Caco-2 (cell line): ENCODE results near the gene CEP72. TPM values are rescaled to one million over a fixed set of nuclear protein-coding genes. Genes with fewer than 3 reads are reported as not detected.
A peak's percentile ranks its signal among the peaks of the same experiment; 100 is the strongest.

ENCODE experiments used
- BruUV-seq: library from RNA; stranded (reverse); fragments of 400-500 nt; replicated peaks from 2 replicates; lab custom pipeline; 2021; lab: Mats Ljungman, UMichigan
- CTCF ChIA-PET: fragments of 300-600 bp; sonication (Branson Sonifier 250); formaldehyde crosslinking; loops from one replicate; lab custom pipeline; 2022; ENCODE audit warnings: antibody characterized with exemption; lab: Charles Lee
- POLR2A ChIA-PET: fragments of 300-600 bp; sonication (Branson Sonifier 250); formaldehyde crosslinking; loops from one replicate; lab custom pipeline; 2022; ENCODE audit warnings: antibody characterized with exemption; lab: Charles Lee
- DNase-seq, 2 experiments: peaks; one replicate each; pipeline versions ENCODE4 v3.0.0 to v3.0.0-alpha.2; 2020 to 2022
- H3K27me3 ChIP-seq: replicated peaks from 2 replicates; pipeline ENCODE4 v1.6.0; 2011; ENCODE audit warnings: low read length; ENCODE audit not compliant: control insufficient read depth, insufficient read depth
- H3K36me3 ChIP-seq: 2 replicates; pipeline ENCODE4 v1.5.1; 2011; ENCODE audit warnings: low read length; ENCODE audit not compliant: control insufficient read depth, insufficient read depth
- H3K4me1 ChIP-seq: fragments of 250-450 bp; sonication (Bioruptor Pico); 2 replicates; pipeline ENCODE4 v1.5.1; 2020; ENCODE audit warnings: mild to moderate bottlenecking
- H3K4me3 ChIP-seq: 2 replicates; pipeline ENCODE4 v1.5.1; 2011; ENCODE audit warnings: low read depth, mild to moderate bottlenecking, control low read depth, low read length
- H3K9me3 ChIP-seq: fragments of 250-450 bp; sonication (Bioruptor Pico); 2 replicates; pipeline ENCODE4 v1.5.1; 2020; ENCODE audit warnings: mild to moderate bottlenecking, moderate library complexity
- H3K27ac Mint-ChIP-seq: one replicate; pipeline ENCODE4 v1.8.0; 2022; ENCODE audit warnings: mixed read lengths; ENCODE audit not compliant: unreplicated experiment
- H3K27me3 Mint-ChIP-seq: one replicate; pipeline ENCODE4 v1.8.0; 2022; ENCODE audit warnings: mixed read lengths; ENCODE audit not compliant: insufficient read depth, unreplicated experiment
- H3K36me3 Mint-ChIP-seq: one replicate; pipeline ENCODE4 v1.8.0; 2022; ENCODE audit warnings: mild to moderate bottlenecking, mixed read lengths; ENCODE audit not compliant: insufficient read depth, unreplicated experiment
- H3K4me1 Mint-ChIP-seq: one replicate; pipeline ENCODE4 v1.8.0; 2022; ENCODE audit warnings: low read depth, mixed read lengths; ENCODE audit not compliant: unreplicated experiment
- H3K4me3 Mint-ChIP-seq: one replicate; pipeline ENCODE4 v1.8.0; 2022; ENCODE audit warnings: mild to moderate bottlenecking, moderate library complexity, mixed read lengths; ENCODE audit not compliant: unreplicated experiment
- H3K9me3 Mint-ChIP-seq: one replicate; pipeline ENCODE4 v1.8.0; 2022; ENCODE audit warnings: mixed read lengths; ENCODE audit not compliant: unreplicated experiment
- intact Hi-C: fragments of 100-400 bp; cut with micrococcal nuclease; formaldehyde crosslinking; loops from one replicate; pipeline ENCODE4 v1.10.0; 2022; ENCODE audit not compliant: unreplicated experiment
- total RNA-seq: library from RNA; stranded (reverse); gene quantifications from 2 replicates; pipeline ENCODE4 v1.2.3, GENCODE V29; 2022
- TF ChIP-seq, protein P1 (sequence below), 2 experiments: fragments of 200-600 bp in 1 of 2; IDR thresholded peaks; 1 replicate in 1 of 2; 2 replicates in 1 of 2; pipeline versions ENCODE4 v1.5.1 to v1.8.0; 2011 to 2022; ENCODE audit warnings: antibody characterized with exemption in 1 of 2, control low read depth in 1 of 2, inconsistent platforms in 1 of 2, low read depth in 1 of 2, low read length in 1 of 2, mild to moderate bottlenecking in 1 of 2, moderate library complexity in 1 of 2; ENCODE audit not compliant: insufficient read depth in 1 of 2, severe bottlenecking in 1 of 2, unreplicated experiment in 1 of 2

CEP72 gene
- total RNA-seq, 1 experiment from 2014 or later = 36.6 TPM

- H3K36me3 Mint-ChIP-seq = peaks cover 37% of the 10 kb centered on the region
- POLR2A ChIA-PET = no interaction called here
Observed at GRCh38 chr5:669111-669841, 57.1 kb downstream of the CEP72 start.

GRCh38 chr5:669842-670395, 57.8 kb downstream of the CEP72 start:
- Mint-ChIP-seq H3K9me3 (no peaks in the 10 kb centered on the region), H3K27me3 (no peaks in the 10 kb centered on the region), H3K4me1 (no peaks in the 10 kb centered on the region), H3K36me3 (peaks cover 43% of the 10 kb centered on the region), H3K27ac (no peak overlapping the region), H3K4me3 (no peak overlapping the region)
- ChIA-PET POLR2A (no interaction called here), CTCF (interaction anchor here (0.9 kb wide), 1 partner anchor 114 kb away, joined by 3 read pairs; no protein-coding TSS in a partner anchor)
- H3K27me3 ChIP-seq = no peaks in the 10 kb centered on the region; the same call in 1 of the 2 replicates
- no peaks in the 10 kb centered on the region for H3K9me3 ChIP-seq
- TF ChIP-seq, protein P1, sequence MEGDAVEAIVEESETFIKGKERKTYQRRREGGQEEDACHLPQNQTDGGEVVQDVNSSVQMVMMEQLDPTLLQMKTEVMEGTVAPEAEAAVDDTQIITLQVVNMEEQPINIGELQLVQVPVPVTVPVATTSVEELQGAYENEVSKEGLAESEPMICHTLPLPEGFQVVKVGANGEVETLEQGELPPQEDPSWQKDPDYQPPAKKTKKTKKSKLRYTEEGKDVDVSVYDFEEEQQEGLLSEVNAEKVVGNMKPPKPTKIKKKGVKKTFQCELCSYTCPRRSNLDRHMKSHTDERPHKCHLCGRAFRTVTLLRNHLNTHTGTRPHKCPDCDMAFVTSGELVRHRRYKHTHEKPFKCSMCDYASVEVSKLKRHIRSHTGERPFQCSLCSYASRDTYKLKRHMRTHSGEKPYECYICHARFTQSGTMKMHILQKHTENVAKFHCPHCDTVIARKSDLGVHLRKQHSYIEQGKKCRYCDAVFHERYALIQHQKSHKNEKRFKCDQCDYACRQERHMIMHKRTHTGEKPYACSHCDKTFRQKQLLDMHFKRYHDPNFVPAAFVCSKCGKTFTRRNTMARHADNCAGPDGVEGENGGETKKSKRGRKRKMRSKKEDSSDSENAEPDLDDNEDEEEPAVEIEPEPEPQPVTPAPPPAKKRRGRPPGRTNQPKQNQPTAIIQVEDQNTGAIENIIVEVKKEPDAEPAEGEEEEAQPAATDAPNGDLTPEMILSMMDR (IDR thresholded peaks at IDR 0.05; ENCODE audit: insufficient read depth in 1 of 2, low read depth in 1 of 2, low read length in 1 of 2, severe bottlenecking in 1 of 2, unreplicated experiment in 1 of 2) = no peak
- DNase-seq = no peak
- H3K4me1 ChIP-seq = peaks cover 14% of the 10 kb centered on the region
- intact Hi-C loops = loop anchor here (2.0 to 5.0 kb wide), 2 partner anchors 152 to 233 kb away; no protein-coding TSS in a partner anchor
- no peaks in the 10 kb centered on the region for H3K36me3 ChIP-seq
- BruUV-seq = no TSS peak
- no peak overlapping the region for H3K4me3 ChIP-seq

More at GRCh38 chr5:669111-669841, 57.1 kb downstream of the CEP72 start:
- Histone ChIP-seq H3K36me3 (no peaks in the 10 kb centered on the region), H3K4me3 (no peak overlapping the region), H3K9me3 (no peaks in the 10 kb centered on the region), H3K27me3 (no peaks in the 10 kb centered on the region; the same call in 1 of the 2 replicates), H3K4me1 (peaks cover 14% of the 10 kb centered on the region)
- peak in 1 of 2 experiments; percentile 47 for DNase-seq
- no peaks in the 10 kb centered on the region for H3K4me1 Mint-ChIP-seq
- no peak overlapping the region for H3K4me3 Mint-ChIP-seq
- no peaks in the 10 kb centered on the region for H3K27me3 Mint-ChIP-seq
- H3K9me3 Mint-ChIP-seq = no peaks in the 10 kb centered on the region
- CTCF ChIA-PET = no interaction called here
- BruUV-seq = no TSS peak
- TF ChIP-seq, protein P1 (IDR thresholded peaks at IDR 0.05; ENCODE audit: insufficient read depth in 1 of 2, low read depth in 1 of 2, low read length in 1 of 2, severe bottlenecking in 1 of 2, unreplicated experiment in 1 of 2) = peak; percentile 47 to 60
- no peak overlapping the region for H3K27ac Mint-ChIP-seq
- intact Hi-C loops = no loop called here

DNA sequence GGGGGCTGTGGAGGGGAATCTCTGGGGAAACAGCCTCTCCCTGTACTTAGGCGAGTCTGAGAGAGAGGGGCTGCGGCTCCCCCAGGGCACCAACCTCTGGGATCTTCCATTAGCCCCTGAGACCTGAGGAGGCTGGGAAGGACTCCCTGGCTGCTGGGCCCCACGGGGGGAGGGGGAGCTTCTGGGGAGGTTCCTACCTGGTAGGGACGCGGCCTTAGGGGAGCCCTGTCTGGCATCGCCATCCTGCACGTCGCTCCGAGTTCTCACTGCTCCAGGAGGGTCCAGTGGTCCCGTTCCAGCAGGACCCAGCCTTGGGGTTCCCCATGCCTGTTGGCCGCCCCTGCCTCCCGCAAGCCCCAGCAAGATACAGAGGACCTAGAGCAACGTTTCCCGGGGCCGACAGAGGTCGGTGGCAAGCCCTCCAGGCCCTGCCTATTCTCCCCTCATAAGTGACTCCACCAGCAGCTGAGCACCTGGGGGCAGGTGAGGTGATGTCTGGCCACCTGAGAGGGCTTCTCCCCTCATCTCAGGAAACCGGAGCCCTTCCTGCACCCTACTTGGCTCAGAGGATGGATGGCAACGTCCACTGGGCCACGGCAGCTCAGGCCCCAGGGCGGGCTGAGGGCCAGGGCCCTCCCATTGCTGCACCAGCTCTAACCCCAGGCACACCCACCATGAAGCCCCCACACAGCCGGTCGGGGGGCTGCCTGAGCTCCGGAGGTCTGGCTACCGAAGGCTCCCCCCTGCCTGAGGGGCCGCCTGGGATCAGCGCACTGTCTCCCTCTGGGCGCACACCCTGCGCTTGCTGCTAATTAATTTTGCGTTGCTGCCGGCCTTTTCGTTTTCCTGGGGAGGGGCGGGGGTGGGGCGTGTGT, 58.5 kb downstream of the CEP72 start:
- H3K27me3 Mint-ChIP-seq = no peaks in the 10 kb centered on the region
- no peaks in the 10 kb centered on the region; the same call in 1 of the 2 replicates for H3K27me3 ChIP-seq
- H3K27ac Mint-ChIP-seq = no peak overlapping the region
- H3K9me3 ChIP-seq = no peaks in the 10 kb centered on the region
- BruUV-seq = no TSS peak
- intact Hi-C loops = loop anchor here (2.0 to 5.0 kb wide), 2 partner anchors 152 to 232 kb away; no protein-coding TSS in a partner anchor
- H3K4me1 Mint-ChIP-seq = no peaks in the 10 kb centered on the region
- no peak for DNase-seq
- POLR2A ChIA-PET = no interaction called here
- TF ChIP-seq, protein P1 (IDR thresholded peaks at IDR 0.05; ENCODE audit: insufficient read depth in 1 of 2, low read depth in 1 of 2, low read length in 1 of 2, severe bottlenecking in 1 of 2, unreplicated experiment in 1 of 2) = no peak
- no peak overlapping the region for H3K4me3 ChIP-seq
- no peak overlapping the region for H3K4me3 Mint-ChIP-seq
- H3K9me3 Mint-ChIP-seq = no peaks in the 10 kb centered on the region
- no peaks in the 10 kb centered on the region for H3K36me3 ChIP-seq
- H3K4me1 ChIP-seq = peaks cover 14% of the 10 kb centered on the region
- H3K36me3 Mint-ChIP-seq = peaks cover 48% of the 10 kb centered on the region
- CTCF ChIA-PET = interaction anchor here (0.7 to 0.9 kb wide), 2 partner anchors 96 to 115 kb away, joined by 3 read pairs; no protein-coding TSS in a partner anchor
